Trophoblast cell (in vitro differentiated cells and primary cell): ENCODE measurements around the gene AIRE.

Experiments used
- DNase-seq, 2 donors: peaks; one replicate each; pipeline ENCODE4 v3.0.0-alpha.2; 2016
- H2AFZ ChIP-seq: 2 replicates; pipeline ENCODE4 v1.6.1; 2013; ENCODE audit warnings: low read length, moderate library complexity, mild to moderate bottlenecking; ENCODE audit not compliant: insufficient read depth, poor library complexity
- H2AK5ac ChIP-seq: 2 replicates; pipeline ENCODE4 v1.6.1; 2013; ENCODE audit warnings: mild to moderate bottlenecking, low read length
- H2BK120ac ChIP-seq: 2 replicates; pipeline ENCODE4 v1.6.1; 2013; ENCODE audit warnings: low read length, mild to moderate bottlenecking, moderate library complexity; ENCODE audit not compliant: insufficient read depth, poor library complexity
- H2BK12ac ChIP-seq: 2 replicates; pipeline ENCODE4 v1.6.1; 2013; ENCODE audit warnings: mild to moderate bottlenecking, low read length, moderate library complexity
- H2BK5ac ChIP-seq: 2 replicates; pipeline ENCODE4 v1.6.1; 2013; ENCODE audit warnings: low read length, low read depth, moderate library complexity, mild to moderate bottlenecking; ENCODE audit not compliant: poor library complexity
- H3K14ac ChIP-seq: 2 replicates; pipeline ENCODE4 v1.6.1; 2013; ENCODE audit warnings: mild to moderate bottlenecking, low read length
- H3K18ac ChIP-seq: 2 replicates; pipeline ENCODE4 v1.6.1; 2013; ENCODE audit warnings: mild to moderate bottlenecking, low read length
- H3K23ac ChIP-seq: 2 replicates; pipeline ENCODE4 v1.6.1; 2013; ENCODE audit warnings: low read length
- H3K27ac ChIP-seq: 2 replicates; pipeline ENCODE4 v1.5.1; 2013; ENCODE audit warnings: low read depth, mild to moderate bottlenecking, inconsistent platforms, low read length, moderate library complexity
- H3K27me3 ChIP-seq: 2 replicates; pipeline ENCODE4 v1.6.1; 2013; ENCODE audit warnings: inconsistent platforms, mild to moderate bottlenecking, low read length, moderate library complexity; ENCODE audit not compliant: insufficient read depth
- H3K36me3 ChIP-seq, 2 experiments: 1 replicate in 1 of 2; 2 replicates in 1 of 2; pipeline ENCODE4 v1.6.1; 2013; ENCODE audit warnings: low read length in 2 of 2, mild to moderate bottlenecking in 2 of 2, moderate library complexity in 1 of 2; ENCODE audit not compliant: insufficient read depth in 2 of 2, control insufficient read depth in 1 of 2
- H3K4ac ChIP-seq: 2 replicates; pipeline ENCODE4 v1.6.1; 2013; ENCODE audit warnings: low read depth, mild to moderate bottlenecking, low read length, moderate library complexity
- H3K4me1 ChIP-seq, 2 experiments: 1 replicate in 1 of 2; 2 replicates in 1 of 2; pipeline ENCODE4 v1.6.1; 2013; ENCODE audit warnings: low read length in 2 of 2, mild to moderate bottlenecking in 2 of 2, moderate library complexity in 1 of 2; ENCODE audit not compliant: insufficient read depth in 2 of 2, control insufficient read depth in 1 of 2
- H3K4me2 ChIP-seq: 2 replicates; pipeline ENCODE4 v1.6.1; 2013; ENCODE audit warnings: inconsistent platforms, mild to moderate bottlenecking, low read length, moderate library complexity
- H3K4me3 ChIP-seq: 2 replicates; pipeline ENCODE4 v1.5.1; 2013; ENCODE audit warnings: mild to moderate bottlenecking, low read depth, low read length, inconsistent platforms
- H3K79me1 ChIP-seq: one replicate; pipeline ENCODE4 v1.6.1; 2013; ENCODE audit warnings: low read length
- H3K79me2 ChIP-seq: 2 replicates; pipeline ENCODE4 v1.6.1; 2013; ENCODE audit warnings: low read length, mild to moderate bottlenecking; ENCODE audit not compliant: control insufficient read depth, insufficient read depth, poor library complexity
- H3K9ac ChIP-seq: 2 replicates; pipeline ENCODE4 v1.6.1; 2013; ENCODE audit warnings: mild to moderate bottlenecking, low read length
- H3K9me3 ChIP-seq: 2 replicates; pipeline ENCODE4 v1.6.1; 2013; ENCODE audit warnings: low read depth, mild to moderate bottlenecking, control low read depth, inconsistent platforms, low read length; ENCODE audit not compliant: insufficient read depth
- H4K12ac ChIP-seq: 2 replicates; pipeline ENCODE4 v1.6.1; 2013; ENCODE audit warnings: low read depth, mild to moderate bottlenecking, low read length, moderate library complexity
- H4K8ac ChIP-seq: 2 replicates; pipeline ENCODE4 v1.6.1; 2013; ENCODE audit warnings: low read depth, mild to moderate bottlenecking, low read length, moderate library complexity
- H4K91ac ChIP-seq: one replicate; pipeline ENCODE4 v1.6.1; 2013; ENCODE audit warnings: low read depth, mild to moderate bottlenecking, low read length, moderate library complexity
- WGBS: extraction: QIAGEN DNeasy Blood & Tissue Kit; methylation state at CpG from one replicate; pipeline ENCODE4 v1.1.7; 2013; ENCODE audit warnings: missing lambda C conversion rate; ENCODE audit not compliant: insufficient read length, insufficient coverage; ENCODE audit errors: extremely low coverage; 5-methylcytosine and 5-hydroxymethylcytosine counted together

The AIRE gene

GRCh38 chr21:44271558-44272283 lies 14.0 kb upstream of the AIRE start:
- no peak for DNase-seq
- Histone ChIP-seq H4K12ac (no peak overlapping the region), H3K4me2 (no peak overlapping the region), H3K4me1 (no peaks in the 10 kb centered on the region), H3K36me3 (no peaks in the 10 kb centered on the region), H2BK5ac (no peak overlapping the region), H3K79me1 (no peaks in the 10 kb centered on the region), H3K27me3 (no peaks in the 10 kb centered on the region), H3K79me2 (no peaks in the 10 kb centered on the region), H3K23ac (no peak overlapping the region), H3K18ac (no peak overlapping the region), H2BK120ac (no peak overlapping the region), H3K14ac (no peak overlapping the region), H3K27ac (no peak overlapping the region), H3K9me3 (no peaks in the 10 kb centered on the region), H4K91ac (no peak overlapping the region), H2BK12ac (peak overlapping the region; percentile 38), H2AK5ac (no peak overlapping the region), H4K8ac (no peak overlapping the region), H3K4me3 (no peak overlapping the region), H3K9ac (no peak overlapping the region), H2AFZ (no peak overlapping the region), H3K4ac (no peak overlapping the region)
- WGBS = no CpG with 5 or more reads among the region's 18 CpGs

DNA sequence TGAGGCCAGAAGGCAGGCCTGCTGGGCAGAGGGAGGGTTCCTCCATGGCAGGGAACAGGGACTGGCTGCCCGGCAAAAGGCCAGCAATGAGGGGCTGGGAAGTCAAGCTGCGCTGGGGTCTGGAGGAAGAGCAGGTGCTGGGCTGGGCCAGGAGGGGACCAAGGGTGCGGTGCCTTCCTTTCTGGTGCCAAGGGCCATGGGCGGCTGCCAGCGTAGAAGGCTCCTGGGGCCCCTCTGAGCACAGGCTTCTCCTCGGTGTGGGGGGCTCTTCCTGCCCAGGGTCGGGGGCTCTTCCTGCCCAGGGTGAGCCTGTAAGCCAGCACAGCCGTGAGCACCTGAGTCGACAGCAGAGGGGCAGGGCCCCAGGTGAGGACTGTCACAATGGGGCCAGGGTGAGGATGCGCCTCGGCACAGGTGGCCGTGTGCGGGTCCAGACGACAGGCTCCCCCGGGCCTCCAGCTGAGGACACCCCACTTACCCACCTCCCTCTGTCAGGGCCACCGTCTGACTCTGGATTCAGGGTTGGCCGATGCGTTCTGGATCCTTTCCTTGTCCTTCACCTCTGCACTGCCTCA lies 13.3 kb upstream of the AIRE start:
- Histone ChIP-seq H2AFZ (no peak overlapping the region), H2BK12ac (no peak overlapping the region), H3K4me1 (no peaks in the 10 kb centered on the region), H3K9me3 (no peaks in the 10 kb centered on the region), H3K27me3 (no peaks in the 10 kb centered on the region), H3K9ac (no peak overlapping the region), H3K18ac (no peak overlapping the region), H3K23ac (no peak overlapping the region), H3K4ac (no peak overlapping the region), H3K4me3 (no peak overlapping the region), H4K91ac (no peak overlapping the region), H3K4me2 (no peak overlapping the region), H3K14ac (no peak overlapping the region), H2AK5ac (no peak overlapping the region), H4K8ac (no peak overlapping the region), H3K27ac (no peak overlapping the region), H3K79me2 (no peaks in the 10 kb centered on the region), H3K36me3 (no peaks in the 10 kb centered on the region), H2BK5ac (no peak overlapping the region), H2BK120ac (no peak overlapping the region), H3K79me1 (no peaks in the 10 kb centered on the region), H4K12ac (no peak overlapping the region)
- no peak for DNase-seq
- WGBS = no CpG with 5 or more reads among the region's 18 CpGs

GRCh38 chr21:44273046-44273445 lies 12.6 kb upstream of the AIRE start:
- Histone ChIP-seq H3K36me3 (no peaks in the 10 kb centered on the region), H2BK12ac (no peak overlapping the region), H3K27ac (no peak overlapping the region), H3K27me3 (no peaks in the 10 kb centered on the region), H2AFZ (no peak overlapping the region), H3K14ac (no peak overlapping the region), H2AK5ac (no peak overlapping the region), H3K9me3 (no peaks in the 10 kb centered on the region), H4K12ac (no peak overlapping the region), H3K4me1 (no peaks in the 10 kb centered on the region), H3K23ac (no peak overlapping the region), H4K8ac (no peak overlapping the region), H4K91ac (no peak overlapping the region), H3K79me2 (no peaks in the 10 kb centered on the region), H3K4ac (no peak overlapping the region), H2BK120ac (no peak overlapping the region), H3K4me2 (no peak overlapping the region), H3K79me1 (no peaks in the 10 kb centered on the region), H3K9ac (no peak overlapping the region), H3K4me3 (no peak overlapping the region), H3K18ac (no peak overlapping the region), H2BK5ac (no peak overlapping the region)
- WGBS = no CpG with 5 or more reads among the region's 7 CpGs
- DNase-seq = no peak

- no peak overlapping the region for H2BK5ac ChIP-seq
- no peaks in the 10 kb centered on the region for H3K79me1 ChIP-seq
- no peak overlapping the region for H3K4me3 ChIP-seq
- DNase-seq = no peak
- H2AK5ac ChIP-seq = no peak overlapping the region
- H3K36me3 ChIP-seq = no peaks in the 10 kb centered on the region
- no peak overlapping the region for H3K14ac ChIP-seq
- no peak overlapping the region for H4K12ac ChIP-seq
- H3K9ac ChIP-seq = no peak overlapping the region
- H2BK120ac ChIP-seq = no peak overlapping the region
- no peak overlapping the region for H2AFZ ChIP-seq
- H3K79me2 ChIP-seq = no peaks in the 10 kb centered on the region
- H3K27ac ChIP-seq = no peak overlapping the region
- H3K18ac ChIP-seq = no peak overlapping the region
- no peak overlapping the region for H2BK12ac ChIP-seq
- no peaks in the 10 kb centered on the region for H3K4me1 ChIP-seq
- no peak overlapping the region for H4K8ac ChIP-seq
- H3K27me3 ChIP-seq = no peaks in the 10 kb centered on the region
- H3K4me2 ChIP-seq = no peak overlapping the region
- no peak overlapping the region for H3K23ac ChIP-seq
- H4K91ac ChIP-seq = no peak overlapping the region
- no peaks in the 10 kb centered on the region for H3K9me3 ChIP-seq
- H3K4ac ChIP-seq = no peak overlapping the region
- no CpG with 5 or more reads among the region's 5 CpGs for WGBS
Measured at GRCh38 chr21:44275041-44275440, 10.6 kb upstream of the AIRE start.
